IPS DF 6.9 (cell line): ENCODE measurements around the gene MED29.

Experiments
- DNase-seq: peaks from one replicate; pipeline ENCODE4 v3.0.0-alpha.2; 2013; ENCODE audit warnings: low read depth, low spot score
- H3K27ac ChIP-seq: one replicate; pipeline ENCODE4 v1.5.1; 2013; ENCODE audit warnings: low read length, control low read depth
- H3K27me3 ChIP-seq: 2 replicates; pipeline ENCODE4 v1.6.1; 2013; ENCODE audit warnings: mild to moderate bottlenecking, low read length; ENCODE audit not compliant: control insufficient read depth, insufficient read depth
- H3K36me3 ChIP-seq: 2 replicates; pipeline ENCODE4 v1.6.1; 2013; ENCODE audit warnings: low read length; ENCODE audit not compliant: control insufficient read depth, insufficient read depth
- H3K4me1 ChIP-seq: 2 replicates; pipeline ENCODE4 v1.6.1; 2013; ENCODE audit warnings: low read length; ENCODE audit not compliant: control insufficient read depth, insufficient read depth
- H3K4me3 ChIP-seq: 2 replicates; pipeline ENCODE4 v1.5.1; 2013; ENCODE audit warnings: mild to moderate bottlenecking, low read length
- H3K9me3 ChIP-seq: 2 replicates; pipeline ENCODE4 v1.6.1; 2013; ENCODE audit warnings: low read length, inconsistent platforms; ENCODE audit not compliant: control insufficient read depth, insufficient read depth
- WGBS: extraction: QIAGEN DNeasy Blood & Tissue Kit; methylation state at CpG from one replicate; pipeline ENCODE4 v1.1.7; 2013; ENCODE audit warnings: mixed read lengths, missing lambda C conversion rate; ENCODE audit not compliant: insufficient read length, insufficient coverage; 5-methylcytosine and 5-hydroxymethylcytosine counted together

The MED29 gene

GRCh38 chr19:39448271-39448670 lies 57.1 kb downstream of the MED29 start:
- H3K4me1 ChIP-seq: 0 out of 2 replicates have a peak, but pooled peaks cover 1% of the 10 kb centered on the region
- no peak overlapping the region for H3K27ac ChIP-seq
- no peak for DNase-seq
- no peak overlapping the region for H3K4me3 ChIP-seq
- H3K36me3 ChIP-seq: 0 out of 2 replicates have a peak, but pooled peaks cover 10% of the 10 kb centered on the region
- no peaks in the 10 kb centered on the region for H3K9me3 ChIP-seq
- no CpG with 5 or more reads among the region's 3 CpGs for WGBS
- H3K27me3 ChIP-seq: no peaks in the 10 kb centered on the region

GRCh38 chr19:39449116-39449797 lies 58.1 kb downstream of the MED29 start:
- no CpG with 5 or more reads among the region's 8 CpGs for WGBS

More at GRCh38 chr19:39449116-39449797, 58.1 kb downstream of the MED29 start:
- H3K27ac ChIP-seq: no peak overlapping the region
- no peak for DNase-seq
- H3K9me3 ChIP-seq: no peaks in the 10 kb centered on the region
- H3K36me3 ChIP-seq: 0 out of 2 replicates have a peak, but pooled peaks cover 10% of the 10 kb centered on the region
- 0 out of 2 replicates have a peak, but pooled peaks cover 1% of the 10 kb centered on the region for H3K4me1 ChIP-seq
- H3K27me3 ChIP-seq: no peaks in the 10 kb centered on the region
- H3K4me3 ChIP-seq: no peak overlapping the region
